Measurements from ENCODE around the gene RAMP2.
"Not testable (repeated sequence)": the region's sequence is repeated elsewhere in the genome, so short reads cannot be mapped to it uniquely, and the experiment has no call there.

The RAMP2 gene

DNA sequence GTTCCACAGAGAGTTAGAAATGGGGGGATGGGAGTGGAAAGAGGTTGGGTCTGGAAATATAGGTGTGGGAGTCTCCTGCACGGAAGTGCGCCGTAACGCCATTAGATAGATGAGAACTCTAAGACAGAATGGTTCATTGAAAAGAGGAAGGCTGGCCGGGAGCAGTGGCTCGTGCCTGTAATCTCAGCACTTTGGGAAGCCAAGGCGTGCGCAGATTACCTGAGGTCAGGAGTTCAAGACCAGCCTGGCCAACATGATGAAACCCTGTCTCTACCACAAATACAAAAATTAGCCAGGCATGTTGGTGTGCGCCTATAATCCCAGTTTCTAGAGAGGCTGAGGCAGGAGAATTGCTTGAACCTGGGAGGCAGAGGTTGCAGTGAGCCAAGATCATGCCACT is 7.0 kb downstream of the RAMP2 start:
- in situ Hi-C loops (cut with MboI; ENCODE audit: low sequenced_read_pairs) = not testable (repeated sequence)

DNA sequence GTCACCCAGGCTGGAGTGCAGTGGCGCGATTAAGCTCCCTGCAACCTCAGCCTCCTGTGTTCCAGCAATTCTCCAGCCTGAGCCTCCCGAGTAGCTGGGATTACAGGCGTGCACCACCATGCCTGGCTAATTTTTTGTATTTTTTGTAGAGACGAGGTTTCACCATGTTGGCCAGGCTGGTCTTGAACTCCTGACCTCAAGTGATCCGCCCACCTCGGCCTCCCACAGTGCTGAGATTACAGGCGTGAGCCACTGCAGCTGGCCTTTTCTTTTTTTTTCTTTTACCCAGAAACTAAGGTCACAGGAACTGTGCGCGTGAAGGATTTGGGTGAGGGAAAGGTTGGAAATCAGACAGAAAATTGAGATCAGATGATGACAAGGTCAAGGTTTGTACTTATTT is 8.9 kb downstream of the RAMP2 start:
- in situ Hi-C loops (cut with MboI; ENCODE audit: low sequenced_read_pairs) = not testable (repeated sequence)

DNA sequence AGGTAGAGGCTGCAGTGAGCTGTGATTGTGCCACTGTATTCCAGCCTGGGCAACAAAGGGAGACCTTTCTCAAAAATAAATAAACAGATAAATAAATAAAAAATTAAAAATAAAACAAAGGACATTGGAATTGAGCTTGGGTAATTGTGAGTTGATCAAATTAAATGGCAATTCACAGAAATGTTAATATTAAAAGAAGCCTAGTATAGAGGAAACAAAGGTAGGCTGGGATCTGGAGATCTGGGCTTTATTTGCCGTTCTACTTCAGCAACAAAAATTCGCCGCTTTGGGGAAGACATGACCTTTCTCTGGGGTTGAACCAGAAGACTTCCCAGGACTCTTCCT is 11.9 kb downstream of the RAMP2 start:
- in situ Hi-C loops (cut with MboI; ENCODE audit: low sequenced_read_pairs) = no loop called here

DNA sequence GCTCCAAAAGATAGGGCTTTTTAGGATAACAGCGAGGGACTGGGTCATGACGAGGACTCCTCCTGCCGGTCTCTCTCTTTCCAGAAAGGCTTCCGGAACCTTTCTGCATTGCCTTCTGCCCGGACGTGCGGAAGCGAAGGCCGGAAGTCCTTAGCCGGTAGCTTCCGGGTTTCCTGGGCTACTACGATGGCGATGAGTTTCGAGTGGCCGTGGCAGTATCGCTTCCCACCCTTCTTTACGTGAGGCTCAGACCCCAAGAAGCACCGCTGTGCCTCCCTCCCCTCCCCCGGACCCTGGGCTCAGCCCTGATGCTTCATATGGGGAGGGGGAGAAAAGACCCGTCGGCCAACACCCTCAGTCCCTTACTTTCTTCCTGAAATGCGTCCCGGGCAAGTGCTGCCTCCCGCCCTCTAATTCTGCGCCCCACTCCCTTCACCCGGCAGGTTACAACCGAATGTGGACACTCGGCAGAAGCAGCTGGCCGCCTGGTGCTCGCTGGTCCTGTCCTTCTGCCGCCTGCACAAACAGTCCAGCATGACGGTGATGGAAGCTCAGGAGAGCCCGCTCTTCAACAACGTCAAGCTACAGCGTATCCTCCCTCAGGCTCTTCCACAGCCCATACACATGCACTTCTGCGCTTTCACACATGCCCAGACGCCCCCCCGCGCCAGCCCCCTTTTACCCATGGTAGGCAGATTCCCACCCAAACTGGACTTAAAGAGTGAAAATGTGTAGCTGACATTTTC is 12.4 kb downstream of the RAMP2 start, which contains the start of gene VPS25:
VPS25 (plus strand) TSS at position 160 of the 746 bp plus-strand sequence; CDS start at position 187, 27 bp downstream.
- in situ Hi-C loops (cut with MboI; ENCODE audit: low sequenced_read_pairs) = no loop called here

DNA sequence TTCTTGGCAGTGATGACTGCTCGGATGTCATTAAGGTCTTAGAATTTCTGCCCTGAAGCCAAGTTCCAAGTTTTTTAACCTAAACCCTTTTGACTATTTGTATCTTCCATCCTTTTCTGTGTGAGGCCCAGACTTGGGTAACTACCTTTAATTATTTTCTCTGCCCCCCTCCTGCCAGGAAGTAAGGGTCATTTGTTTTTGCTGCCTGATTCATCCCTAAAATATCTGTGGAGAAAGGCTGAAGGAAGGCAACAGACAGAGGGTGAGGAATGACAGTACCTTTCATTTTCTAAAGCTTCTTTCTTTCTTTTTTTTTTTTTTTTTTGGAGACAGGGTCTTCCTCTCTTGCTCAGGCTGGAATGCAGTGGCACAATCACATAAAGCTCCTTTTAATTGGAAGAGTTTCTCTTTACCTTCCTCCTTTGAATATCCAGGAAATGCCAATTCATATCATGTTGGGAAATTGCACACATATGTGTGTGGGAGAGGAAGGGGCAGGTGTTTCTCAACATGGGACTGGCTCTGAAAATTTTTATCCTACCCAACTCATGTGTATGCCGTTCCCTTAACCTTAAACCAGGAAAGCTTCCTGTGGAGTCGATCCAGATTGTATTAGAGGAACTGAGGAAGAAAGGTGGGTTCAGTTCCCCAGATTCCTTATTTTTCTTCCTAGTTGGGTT is 13.2 kb downstream of the RAMP2 start:
- in situ Hi-C loops (cut with MboI; ENCODE audit: low sequenced_read_pairs) = no loop called here

DNA sequence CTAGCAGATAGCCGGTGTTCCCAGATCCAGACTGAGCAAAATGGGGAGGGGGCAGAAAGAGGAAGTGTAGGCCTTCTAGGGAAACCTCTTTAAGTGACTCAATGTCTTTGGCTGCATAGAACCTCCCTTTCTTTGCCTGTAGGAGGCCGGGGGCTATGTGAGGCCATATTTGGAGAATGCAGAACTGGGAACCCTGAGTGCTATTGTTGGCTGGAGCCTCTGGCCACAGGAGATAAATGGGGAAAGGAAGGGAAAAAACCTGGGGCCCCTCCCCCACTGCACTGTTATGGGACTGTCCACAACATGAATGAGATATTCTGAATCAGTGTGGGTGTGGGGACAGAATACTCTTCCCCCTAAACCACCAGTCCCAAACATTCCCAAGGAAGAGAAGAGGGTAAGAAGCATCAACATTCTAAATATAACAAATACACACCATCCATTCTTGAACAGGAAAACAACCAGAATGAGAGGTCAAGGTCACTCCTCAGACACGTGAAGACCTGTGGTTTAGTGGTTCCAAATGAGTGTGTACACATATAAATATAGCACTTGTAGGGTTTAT is 14.6 kb downstream of the RAMP2 start:
- in situ Hi-C loops (cut with MboI; ENCODE audit: low sequenced_read_pairs) = no loop called here

DNA sequence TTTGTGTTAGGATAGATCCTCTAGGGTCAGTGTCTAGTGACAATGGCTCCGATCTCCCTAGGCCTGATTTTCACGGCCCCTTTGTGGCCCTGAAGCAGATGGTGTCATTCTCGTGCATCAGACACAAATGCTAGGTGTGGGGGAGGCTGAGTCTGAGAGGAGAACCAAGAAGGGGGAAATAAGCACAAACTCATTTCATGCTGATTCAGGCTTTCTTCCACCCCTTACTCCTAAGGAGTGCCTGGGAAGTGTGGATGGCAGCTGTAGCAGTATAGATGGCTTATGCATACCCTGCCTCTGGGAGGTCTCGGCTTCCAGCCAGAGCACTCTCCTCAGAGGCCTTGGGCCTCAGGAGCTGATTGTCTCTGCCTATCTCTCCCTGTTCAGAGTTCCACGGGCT is 17.5 kb downstream of the RAMP2 start:
- in situ Hi-C loops (cut with MboI; ENCODE audit: low sequenced_read_pairs) = no loop called here

DNA sequence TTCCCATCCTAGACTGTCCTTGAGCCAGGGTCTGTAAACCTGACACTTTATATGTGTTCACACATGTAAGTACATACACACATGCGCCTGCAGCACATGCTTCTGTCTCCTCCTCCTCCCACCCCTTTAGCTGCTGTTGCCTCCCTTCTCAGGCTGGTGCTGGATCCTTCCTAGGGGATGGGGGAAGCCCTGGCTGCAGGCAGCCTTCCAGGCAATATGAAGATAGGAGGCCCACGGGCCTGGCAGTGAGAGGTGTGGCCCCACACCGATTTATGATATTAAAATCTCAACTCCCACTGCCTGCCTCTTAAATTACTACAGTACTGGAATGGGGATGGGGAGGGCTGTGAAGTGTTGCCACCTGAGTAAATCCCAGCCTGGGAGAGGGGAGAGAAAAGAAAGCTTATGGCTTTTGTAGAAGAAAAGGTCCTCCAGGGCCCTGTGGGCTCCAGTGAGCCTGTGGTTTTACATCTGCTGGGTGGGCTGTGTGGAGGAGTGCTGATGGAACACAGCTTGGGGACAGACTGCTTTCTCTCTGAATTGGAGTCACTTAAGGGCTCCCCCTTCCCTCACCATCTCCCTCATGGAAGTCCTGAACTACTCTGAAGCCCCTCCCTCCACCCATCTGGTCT is 18.4 kb downstream of the RAMP2 start:
- in situ Hi-C loops (cut with MboI; ENCODE audit: low sequenced_read_pairs) = no loop called here

DNA sequence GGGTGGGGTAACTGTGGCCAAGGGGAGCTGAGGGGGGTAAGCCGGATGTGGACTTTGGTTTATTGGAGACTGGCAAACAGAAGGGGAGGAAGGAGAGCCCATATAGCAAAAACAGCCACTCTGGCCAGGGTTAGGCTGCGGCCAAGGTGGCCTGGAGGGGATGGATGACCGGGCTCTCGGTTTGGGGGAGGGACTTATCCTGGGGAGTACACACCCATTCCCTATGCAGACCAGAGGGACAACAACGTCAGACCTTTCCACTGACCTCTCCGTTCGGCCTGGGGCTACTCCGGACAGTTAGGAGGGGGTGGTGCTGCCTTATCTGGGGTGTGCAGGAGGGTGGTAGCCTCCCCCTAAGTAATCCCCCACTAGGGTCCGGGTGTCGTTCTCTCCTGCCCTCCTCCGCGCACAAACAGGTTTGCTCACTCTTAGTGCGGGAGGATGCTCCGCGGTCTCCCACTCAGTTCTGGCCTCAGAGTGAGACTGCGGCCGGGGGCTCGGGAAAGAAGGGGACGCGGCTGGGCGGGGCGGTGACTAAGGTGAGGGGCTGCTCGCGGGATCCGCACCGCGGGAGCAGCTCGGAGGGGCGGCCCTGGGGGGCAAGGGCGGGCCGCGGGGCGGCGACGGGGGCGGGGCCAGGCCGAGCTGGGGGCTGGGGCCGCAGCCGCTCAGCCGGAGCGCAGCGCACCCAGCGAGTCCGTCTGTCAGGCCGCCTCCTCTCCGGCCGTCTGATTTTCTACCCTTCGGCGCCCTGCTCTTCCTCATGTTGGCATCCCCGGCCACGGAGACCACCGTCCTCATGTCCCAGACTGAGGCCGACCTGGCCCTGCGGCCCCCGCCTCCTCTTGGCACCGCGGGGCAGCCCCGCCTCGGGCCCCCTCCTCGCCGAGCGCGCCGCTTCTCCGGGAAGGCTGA is 19.2 kb downstream of the RAMP2 start, which contains the start of gene WNK4:
WNK4 (plus strand) TSS at position 675 of the 915 bp plus-strand sequence; CDS start at position 764, 89 bp downstream.
- in situ Hi-C loops (cut with MboI; ENCODE audit: low sequenced_read_pairs) = no loop called here

DNA sequence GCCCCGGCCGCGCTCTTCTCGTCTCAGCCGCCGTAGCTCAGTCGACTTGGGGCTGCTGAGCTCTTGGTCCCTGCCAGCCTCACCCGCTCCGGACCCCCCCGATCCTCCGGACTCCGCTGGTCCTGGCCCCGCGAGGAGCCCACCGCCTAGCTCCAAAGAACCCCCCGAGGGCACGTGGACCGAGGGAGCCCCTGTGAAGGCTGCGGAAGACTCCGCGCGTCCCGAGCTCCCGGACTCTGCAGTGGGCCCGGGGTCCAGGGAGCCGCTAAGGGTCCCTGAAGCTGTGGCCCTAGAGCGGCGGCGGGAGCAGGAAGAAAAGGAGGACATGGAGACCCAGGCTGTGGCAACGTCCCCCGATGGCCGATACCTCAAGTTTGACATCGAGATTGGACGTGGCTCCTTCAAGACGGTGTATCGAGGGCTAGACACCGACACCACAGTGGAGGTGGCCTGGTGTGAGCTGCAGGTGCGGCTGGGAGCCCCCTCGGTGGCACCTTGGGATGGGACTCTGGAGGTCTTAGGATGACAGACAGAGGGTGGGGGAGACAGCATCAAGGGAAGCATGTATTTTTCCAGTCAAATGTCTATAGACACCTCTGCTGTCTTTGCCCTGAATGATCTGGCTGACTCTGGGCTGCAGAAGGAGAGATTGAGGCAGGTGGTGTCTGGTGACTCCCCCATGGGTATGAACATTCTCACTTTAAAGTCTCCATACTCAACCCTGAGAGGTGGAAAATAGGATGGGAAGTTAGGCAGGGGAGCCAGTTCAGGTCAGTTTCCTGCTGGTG is 20.0 kb downstream of the RAMP2 start:
- in situ Hi-C loops (cut with MboI; ENCODE audit: low sequenced_read_pairs) = no loop called here

DNA sequence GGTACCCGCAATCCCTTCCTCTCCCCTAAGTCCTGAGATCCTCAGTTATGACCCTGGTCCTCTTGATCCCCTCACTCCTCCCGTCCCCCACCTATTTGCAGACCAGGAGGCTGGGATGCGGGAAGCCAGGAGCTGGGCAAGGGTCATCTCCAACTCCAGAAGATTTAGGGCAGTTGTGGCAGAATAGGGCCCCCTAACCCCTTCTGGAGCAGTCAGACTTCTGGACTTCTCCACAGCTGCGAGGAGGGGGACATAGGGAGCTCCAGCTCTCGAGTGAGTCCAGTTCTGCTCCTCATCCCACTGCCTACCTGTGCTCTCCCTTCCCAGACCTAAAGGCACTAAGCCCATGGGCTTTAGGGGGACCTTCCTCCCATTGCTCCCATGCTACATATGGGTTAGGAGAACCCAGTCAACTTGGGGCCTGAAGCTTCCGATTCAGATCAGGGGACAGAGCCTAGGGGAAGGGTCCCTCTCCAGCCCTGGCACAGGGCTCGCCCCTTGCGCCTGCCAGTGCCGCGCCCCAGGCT is 20.7 kb downstream of the RAMP2 start:
- in situ Hi-C loops (cut with MboI; ENCODE audit: low sequenced_read_pairs) = no loop called here

DNA sequence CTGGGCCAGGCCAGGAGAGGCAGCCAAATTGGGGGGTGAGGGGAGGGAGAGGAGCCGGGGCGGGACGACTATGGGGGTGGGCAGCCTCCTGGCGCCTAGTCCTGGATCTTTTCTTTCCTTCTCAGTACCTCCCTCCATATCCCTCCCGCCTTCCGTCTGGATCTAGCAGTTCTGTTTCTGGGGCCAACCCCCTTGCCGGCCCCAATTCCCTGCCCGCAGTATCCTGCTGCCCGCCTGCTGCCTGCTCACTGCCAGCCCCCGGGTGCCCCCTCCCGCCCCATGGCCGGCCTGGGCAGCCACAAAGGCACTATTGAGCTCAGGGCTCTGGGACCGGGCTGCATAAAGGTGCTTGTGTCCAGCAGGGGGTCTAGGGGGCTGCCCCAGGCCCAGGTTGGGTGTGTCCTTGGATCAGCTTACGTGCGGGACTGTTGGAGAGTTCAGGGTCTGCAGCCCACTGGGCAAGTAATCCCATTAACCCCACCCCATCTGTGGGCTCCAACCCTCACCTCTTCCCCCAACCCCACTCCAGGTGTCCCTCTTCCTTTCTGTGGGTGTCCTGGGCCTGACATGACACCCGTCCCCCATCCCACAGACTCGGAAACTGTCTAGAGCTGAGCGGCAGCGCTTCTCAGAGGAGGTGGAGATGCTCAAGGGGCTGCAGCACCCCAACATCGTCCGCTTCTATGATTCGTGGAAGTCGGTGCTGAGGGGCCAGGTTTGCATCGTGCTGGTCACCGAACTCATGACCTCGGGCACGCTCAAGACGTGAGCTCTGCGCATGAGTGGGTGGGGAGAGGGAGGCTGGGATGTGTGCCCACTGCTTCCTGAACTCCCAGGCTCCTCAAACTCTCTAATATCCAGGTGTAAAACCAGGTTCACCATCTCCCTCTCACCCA is 21.4 kb downstream of the RAMP2 start:
- in situ Hi-C loops (cut with MboI; ENCODE audit: low sequenced_read_pairs) = no loop called here

DNA sequence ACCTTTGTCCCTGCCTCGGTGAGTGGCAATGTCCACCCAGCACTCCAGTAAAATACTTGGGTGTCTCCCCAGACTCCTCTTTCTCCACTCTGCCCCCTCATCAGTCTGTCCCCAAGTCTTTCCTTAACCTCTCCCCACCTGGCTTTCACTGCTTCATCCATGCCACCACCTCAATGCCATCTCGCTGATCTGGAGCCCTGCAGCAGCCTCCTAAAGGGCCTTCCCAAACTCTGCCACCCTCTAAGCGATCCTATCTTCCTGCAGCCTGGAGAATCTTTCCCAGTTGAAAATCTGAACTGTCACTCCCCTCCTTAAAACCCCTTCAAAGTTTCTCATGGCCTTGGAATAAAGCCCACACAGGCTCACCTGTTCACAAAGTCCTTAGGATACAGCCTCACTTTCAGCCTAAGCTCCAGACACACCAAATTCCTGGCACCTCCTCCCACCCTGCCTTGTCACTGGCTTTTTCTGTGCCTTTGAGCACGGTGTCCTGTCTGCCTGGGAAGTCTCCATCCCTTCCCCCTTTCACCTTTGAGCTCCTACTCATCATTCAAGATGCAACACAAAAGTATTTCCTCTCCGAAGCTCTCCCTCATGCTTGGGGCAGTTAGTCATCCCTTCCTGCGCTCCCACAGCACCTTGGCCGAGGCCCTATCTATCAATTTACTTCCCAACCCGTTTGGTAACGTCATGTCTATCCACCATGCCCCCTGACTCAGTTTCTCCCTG is 22.2 kb downstream of the RAMP2 start:
- in situ Hi-C loops (cut with MboI; ENCODE audit: low sequenced_read_pairs) = no loop called here

DNA sequence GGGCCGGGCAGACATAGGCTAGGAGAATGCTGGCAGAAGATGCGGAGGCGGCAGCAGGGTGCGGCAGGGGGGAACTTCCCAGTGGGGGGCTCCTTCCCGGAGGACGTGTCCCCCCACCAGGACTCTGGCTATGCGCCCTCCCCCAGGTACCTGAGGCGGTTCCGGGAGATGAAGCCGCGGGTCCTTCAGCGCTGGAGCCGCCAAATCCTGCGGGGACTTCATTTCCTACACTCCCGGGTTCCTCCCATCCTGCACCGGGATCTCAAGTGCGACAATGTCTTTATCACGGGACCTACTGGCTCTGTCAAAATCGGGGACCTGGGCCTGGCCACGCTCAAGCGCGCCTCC is 22.7 kb downstream of the RAMP2 start:
- in situ Hi-C loops (cut with MboI; ENCODE audit: low sequenced_read_pairs) = no loop called here

DNA sequence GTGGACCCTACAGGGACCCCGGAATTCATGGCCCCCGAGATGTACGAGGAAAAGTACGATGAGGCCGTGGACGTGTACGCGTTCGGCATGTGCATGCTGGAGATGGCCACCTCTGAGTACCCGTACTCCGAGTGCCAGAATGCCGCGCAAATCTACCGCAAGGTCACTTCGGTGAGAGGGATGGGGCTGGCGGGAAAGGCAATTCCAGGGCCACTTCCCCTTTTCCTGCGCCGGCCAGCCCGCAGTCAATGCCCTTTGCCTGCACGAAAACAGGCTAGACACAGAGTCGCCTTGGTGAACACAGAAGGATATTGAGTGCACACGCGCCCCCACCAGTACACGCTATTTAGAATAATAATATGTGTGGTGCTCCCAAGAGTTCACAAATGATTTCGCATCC is 23.4 kb downstream of the RAMP2 start:
- in situ Hi-C loops (cut with MboI; ENCODE audit: low sequenced_read_pairs) = no loop called here

DNA sequence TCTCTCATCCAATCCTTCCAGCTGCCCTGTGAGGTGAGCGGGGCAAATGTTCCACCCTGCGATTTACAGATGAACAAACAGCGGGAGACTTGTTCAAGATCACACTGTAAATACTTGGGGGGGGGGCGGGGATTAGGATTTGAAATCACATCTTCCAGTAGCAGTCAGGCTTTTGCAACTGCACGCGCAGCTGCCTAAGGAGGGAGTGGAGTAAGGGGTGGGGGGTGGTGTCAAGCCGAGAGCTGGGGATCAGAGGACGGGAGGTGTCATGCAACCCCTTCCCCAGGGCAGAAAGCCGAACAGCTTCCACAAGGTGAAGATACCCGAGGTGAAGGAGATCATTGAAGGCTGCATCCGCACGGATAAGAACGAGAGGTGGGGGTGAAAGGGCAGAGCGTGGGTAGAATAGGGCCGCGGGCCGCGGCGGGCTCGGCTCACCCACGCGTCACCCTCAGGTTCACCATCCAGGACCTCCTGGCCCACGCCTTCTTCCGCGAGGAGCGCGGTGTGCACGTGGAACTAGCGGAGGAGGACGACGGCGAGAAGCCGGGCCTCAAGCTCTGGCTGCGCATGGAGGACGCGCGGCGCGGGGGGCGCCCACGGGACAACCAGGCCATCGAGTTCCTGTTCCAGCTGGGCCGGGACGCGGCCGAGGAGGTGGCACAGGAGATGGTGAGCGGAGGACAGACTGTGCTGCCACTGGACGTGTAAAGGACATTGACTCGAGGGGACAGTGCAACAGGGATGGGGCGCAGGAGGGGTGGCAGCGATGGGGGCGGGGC is 24.0 kb downstream of the RAMP2 start:
- in situ Hi-C loops (cut with MboI; ENCODE audit: low sequenced_read_pairs) = no loop called here

DNA sequence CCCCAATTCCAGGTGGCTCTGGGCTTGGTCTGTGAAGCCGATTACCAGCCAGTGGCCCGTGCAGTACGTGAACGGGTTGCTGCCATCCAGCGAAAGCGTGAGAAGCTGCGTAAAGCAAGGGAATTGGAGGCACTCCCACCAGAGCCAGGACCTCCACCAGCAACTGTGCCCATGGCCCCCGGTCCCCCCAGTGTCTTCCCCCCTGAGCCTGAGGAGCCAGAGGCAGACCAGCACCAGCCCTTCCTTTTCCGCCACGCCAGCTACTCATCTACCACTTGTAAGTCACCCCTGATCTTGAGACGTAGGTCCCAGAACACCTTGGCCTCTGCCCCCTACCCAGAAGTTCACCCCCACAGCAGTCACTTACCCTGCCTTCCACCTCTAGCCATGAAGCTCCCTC is 26.2 kb downstream of the RAMP2 start:
- in situ Hi-C loops (cut with MboI; ENCODE audit: low sequenced_read_pairs) = no loop called here

All from HL-60/S4 treated with phorbol 12-myristate 13-acetate at 8.2 ng/mL for 4 days and 3 days (cell line).